Parathyroid adenoma (tissue), 2 donors: ENCODE measurements around the gene ARIH2.

Experiments used
- H2AFZ ChIP-seq: fragments of 300-600 bp; sonication (generic); one replicate; pipeline ENCODE4 v1.7.0; 2017; ENCODE audit warnings: antibody characterized with exemption, mild to moderate bottlenecking
- H3K27ac ChIP-seq: fragments of 300-600 bp; sonication (generic); one replicate; pipeline ENCODE4 v1.7.0; 2017
- H3K27me3 ChIP-seq: fragments of 300-600 bp; sonication (generic); one replicate; pipeline ENCODE4 v1.7.0; 2017; ENCODE audit warnings: low read length; ENCODE audit not compliant: control insufficient read depth, insufficient read depth
- H3K36me3 ChIP-seq: fragments of 300-600 bp; sonication (generic); one replicate; pipeline ENCODE4 v1.7.0; 2017; ENCODE audit warnings: low read length; ENCODE audit not compliant: control insufficient read depth, insufficient read depth
- H3K4me1 ChIP-seq: fragments of 300-600 bp; sonication (generic); one replicate; pipeline ENCODE4 v1.7.0; 2017; ENCODE audit warnings: control low read depth
- H3K4me2 ChIP-seq: fragments of 300-600 bp; sonication (generic); one replicate; pipeline ENCODE4 v1.7.0; 2017; ENCODE audit warnings: low read length
- H3K4me3 ChIP-seq: fragments of 300-600 bp; sonication (generic); one replicate; pipeline ENCODE4 v1.7.0; 2017; ENCODE audit warnings: low read depth, low read length
- H3K79me2 ChIP-seq: fragments of 300-600 bp; sonication (generic); one replicate; pipeline ENCODE4 v1.7.0; 2017; ENCODE audit warnings: control low read depth
- H3K9ac ChIP-seq: fragments of 300-600 bp; sonication (generic); one replicate; pipeline ENCODE4 v1.7.0; 2017; ENCODE audit warnings: mild to moderate bottlenecking
- H3K9me3 ChIP-seq: fragments of 300-600 bp; sonication (generic); one replicate; pipeline ENCODE4 v1.7.0; 2017; ENCODE audit warnings: low read length; ENCODE audit not compliant: control insufficient read depth
- CTCF ChIP-seq: fragments of 300-600 bp; sonication (generic); IDR thresholded peaks from one replicate; pipeline ENCODE4 v1.7.0; 2017; ENCODE audit warnings: antibody characterized with exemption, mild to moderate bottlenecking
- donor health status: primary hyperparathyroidism.

ARIH2 gene

GRCh38 chr3:48881006-48881405 lies 37.6 kb upstream of the ARIH2 start:
- no peak overlapping the region for H3K27ac ChIP-seq
- H3K4me1 ChIP-seq, result no peaks in the 10 kb centered on the region
- H3K27me3 ChIP-seq, result no peaks in the 10 kb centered on the region
- H3K4me3 ChIP-seq, result no peak overlapping the region
- H3K79me2 ChIP-seq, result peaks cover 5% of the 10 kb centered on the region
- no peak overlapping the region for H2AFZ ChIP-seq
- H3K4me2 ChIP-seq, result no peak overlapping the region
- H3K9me3 ChIP-seq, result no peaks in the 10 kb centered on the region
- H3K9ac ChIP-seq, result no peak overlapping the region
- H3K36me3 ChIP-seq, result no peaks in the 10 kb centered on the region
- TF ChIP-seq CTCF, result no peak

GRCh38 chr3:48881652-48882114 lies 37.0 kb upstream of the ARIH2 start:
- Histone ChIP-seq H3K4me1 (no peaks in the 10 kb centered on the region), H3K4me3 (no peak overlapping the region), H2AFZ (no peak overlapping the region), H3K4me2 (no peak overlapping the region), H3K27me3 (no peaks in the 10 kb centered on the region), H3K9ac (no peak overlapping the region), H3K27ac (no peak overlapping the region), H3K79me2 (peaks cover 5% of the 10 kb centered on the region), H3K9me3 (no peaks in the 10 kb centered on the region), H3K36me3 (no peaks in the 10 kb centered on the region)
- TF ChIP-seq CTCF, result no peak

GRCh38 chr3:48885753-48886152 lies 32.9 kb upstream of the ARIH2 start:
- Histone ChIP-seq H3K4me2 (no peak overlapping the region), H2AFZ (no peak overlapping the region), H3K36me3 (no peaks in the 10 kb centered on the region), H3K9me3 (no peaks in the 10 kb centered on the region), H3K27me3 (no peaks in the 10 kb centered on the region), H3K4me1 (no peaks in the 10 kb centered on the region), H3K9ac (no peak overlapping the region), H3K4me3 (no peak overlapping the region), H3K79me2 (peaks cover 13% of the 10 kb centered on the region), H3K27ac (no peak overlapping the region)
- TF ChIP-seq CTCF, result no peak

GRCh38 chr3:48891606-48892005 lies 27.0 kb upstream of the ARIH2 start:
- no peaks in the 10 kb centered on the region for H3K9me3 ChIP-seq
- no peaks in the 10 kb centered on the region for H3K36me3 ChIP-seq
- H3K4me2 ChIP-seq, result no peak overlapping the region
- H3K4me1 ChIP-seq, result peaks cover under 1% of the 10 kb centered on the region
- H3K9ac ChIP-seq, result no peak overlapping the region
- no peaks in the 10 kb centered on the region for H3K27me3 ChIP-seq
- H2AFZ ChIP-seq, result no peak overlapping the region
- no peak for TF ChIP-seq CTCF
- H3K79me2 ChIP-seq, result peaks cover 28% of the 10 kb centered on the region
- H3K27ac ChIP-seq, result no peak overlapping the region
- H3K4me3 ChIP-seq, result no peak overlapping the region

- Histone ChIP-seq H3K36me3 (no peaks in the 10 kb centered on the region), H3K27ac (no peak overlapping the region), H3K9ac (no peak overlapping the region), H3K4me1 (peaks cover 12% of the 10 kb centered on the region), H3K79me2 (peaks cover 20% of the 10 kb centered on the region), H3K4me2 (no peak overlapping the region), H3K27me3 (no peaks in the 10 kb centered on the region), H3K9me3 (no peaks in the 10 kb centered on the region), H3K4me3 (no peak overlapping the region), H2AFZ (no peak overlapping the region)
- no peak for TF ChIP-seq CTCF
Measured at GRCh38 chr3:48894516-48894915, 24.1 kb upstream of the ARIH2 start.
